GM23338 (cell line): ENCODE results near the gene APOA1. TPM values are rescaled to one million over a fixed set of nuclear protein-coding genes. Genes with fewer than 3 reads are reported as not detected.

Experiments used
- ATAC-seq: fragments of 200-7000 bp; cut with Tn5 transposase; 3 replicates; pipeline ENCODE4 v1.9.1; 2020
- DNase-seq: peaks from one replicate; pipeline ENCODE4 v3.0.0-alpha.2; 2015; ENCODE audit warnings: low spot score
- H2AFZ ChIP-seq: fragments of 200-600 bp; sonication (generic); 2 replicates; pipeline ENCODE4 v1.8.0; 2016; ENCODE audit warnings: antibody characterized with exemption, mild to moderate bottlenecking, moderate library complexity
- H3F3A ChIP-seq: fragments of 200-600 bp; sonication (generic); replicated peaks from 2 replicates; pipeline ENCODE4 v1.8.0; 2017; ENCODE audit warnings: antibody characterized with exemption, mixed run types, low read depth
- H3K27ac ChIP-seq: fragments of 200-600 bp; sonication (generic); 2 replicates; pipeline ENCODE4 v1.6.1; 2016; ENCODE audit warnings: low read depth
- H3K27me3 ChIP-seq: fragments of 200-600 bp; sonication (generic); 2 replicates; pipeline ENCODE4 v1.8.0; 2016; ENCODE audit warnings: mild to moderate bottlenecking, mixed run types, moderate library complexity; ENCODE audit not compliant: insufficient read depth
- H3K36me3 ChIP-seq: fragments of 200-600 bp; sonication (generic); 2 replicates; pipeline ENCODE4 v1.8.0; 2016; ENCODE audit warnings: mild to moderate bottlenecking; ENCODE audit not compliant: insufficient read depth
- H3K4me1 ChIP-seq: fragments of 200-600 bp; sonication (generic); 2 replicates; pipeline ENCODE4 v1.8.0; 2016; ENCODE audit warnings: mild to moderate bottlenecking, moderate library complexity; ENCODE audit not compliant: insufficient read depth
- H3K4me2 ChIP-seq: fragments of 200-600 bp; sonication (generic); 2 replicates; pipeline ENCODE4 v1.7.1; 2017; ENCODE audit warnings: mixed run types
- H3K4me3 ChIP-seq: fragments of 200-600 bp; sonication (generic); 2 replicates; pipeline ENCODE4 v1.6.1; 2016; ENCODE audit warnings: mixed run types
- H3K79me2 ChIP-seq: fragments of 200-600 bp; sonication (generic); replicated peaks from 2 replicates; pipeline ENCODE4 v1.8.0; 2017; ENCODE audit warnings: mild to moderate bottlenecking; ENCODE audit not compliant: insufficient read depth
- H3K9me2 ChIP-seq: fragments of 200-600 bp; sonication (generic); 2 replicates; pipeline ENCODE4 v1.8.0; 2017; ENCODE audit not compliant: insufficient read depth
- H4K20me1 ChIP-seq: fragments of 200-600 bp; sonication (generic); replicated peaks from 2 replicates; pipeline ENCODE4 v1.8.0; 2017; ENCODE audit warnings: mild to moderate bottlenecking; ENCODE audit not compliant: insufficient read depth
- H3K27ac Mint-ChIP-seq: 2 replicates; pipeline ENCODE4 v1.8.0; 2020; ENCODE audit warnings: inconsistent platforms, mild to moderate bottlenecking, moderate library complexity, mixed read lengths
- H3K27me3 Mint-ChIP-seq: 3 replicates; pipeline ENCODE4 v1.8.0; 2022; ENCODE audit warnings: low read depth, mild to moderate bottlenecking, moderate library complexity, mixed read lengths, inconsistent platforms; ENCODE audit not compliant: insufficient read depth, poor library complexity
- H3K36me3 Mint-ChIP-seq: 3 replicates; pipeline ENCODE4 v1.8.0; 2021; ENCODE audit warnings: low read depth, mild to moderate bottlenecking, inconsistent platforms, moderate library complexity, mixed read lengths
- H3K4me1 Mint-ChIP-seq: 3 replicates; pipeline ENCODE4 v1.8.0; 2020; ENCODE audit warnings: mild to moderate bottlenecking, inconsistent platforms, mixed read lengths
- H3K4me3 Mint-ChIP-seq: 3 replicates; pipeline ENCODE4 v1.8.0; 2021; ENCODE audit warnings: moderate library complexity, mild to moderate bottlenecking, inconsistent platforms, mixed read lengths
- H3K9me3 Mint-ChIP-seq: 3 replicates; pipeline ENCODE4 v1.8.0; 2020; ENCODE audit warnings: moderate library complexity, mild to moderate bottlenecking, inconsistent platforms, mixed read lengths
- CREB1 ChIP-seq: fragments of 250-450 bp; sonication (Bioruptor Pico); IDR thresholded peaks from 2 replicates; pipeline ENCODE4 v1.5.0; 2020; ENCODE audit warnings: low read depth, mild to moderate bottlenecking, moderate library complexity
- EZH2 ChIP-seq: fragments of 200-600 bp; sonication (generic); IDR thresholded peaks from one replicate; pipeline ENCODE4 v1.8.0; 2017; ENCODE audit warnings: antibody characterized with exemption, mild to moderate bottlenecking, low read depth; ENCODE audit not compliant: unreplicated experiment
- EZH2phosphoT487 ChIP-seq: fragments of 200-600 bp; sonication (generic); IDR thresholded peaks from one replicate; pipeline ENCODE4 v1.8.1; 2018; ENCODE audit warnings: antibody characterized with exemption; ENCODE audit not compliant: unreplicated experiment
- JUNB ChIP-seq: IDR thresholded peaks from one replicate; pipeline ENCODE4 v1.6.1; 2016; ENCODE audit warnings: antibody characterized with exemption; ENCODE audit not compliant: unreplicated experiment
- NANOG ChIP-seq: IDR thresholded peaks from 2 replicates; pipeline ENCODE4 v1.6.1; 2016; ENCODE audit warnings: antibody characterized with exemption, borderline replicate concordance
- POLR2AphosphoS5 ChIP-seq: IDR thresholded peaks from 2 replicates; pipeline ENCODE4 v1.6.1; 2016; ENCODE audit warnings: antibody characterized with exemption, low read depth
- STAT1 ChIP-seq: IDR thresholded peaks from one replicate; pipeline ENCODE4 v1.6.1; 2016; ENCODE audit warnings: antibody characterized with exemption; ENCODE audit not compliant: unreplicated experiment
- ZNF114 ChIP-seq: fragments of 250-450 bp; sonication (Bioruptor Pico); IDR thresholded peaks from 2 replicates; pipeline ENCODE4 v1.5.0; 2020; ENCODE audit warnings: mild to moderate bottlenecking, moderate library complexity
- ZNF331 ChIP-seq: fragments of 250-450 bp; sonication (Bioruptor Pico); IDR thresholded peaks from 2 replicates; pipeline ENCODE4 v1.5.0; 2020; ENCODE audit warnings: low read depth, mild to moderate bottlenecking, moderate library complexity
- ZNF462 ChIP-seq: fragments of 250-450 bp; sonication (Bioruptor Pico); IDR thresholded peaks from 2 replicates; pipeline ENCODE4 v1.5.0; 2020; ENCODE audit warnings: mild to moderate bottlenecking, moderate library complexity
- polyA plus RNA-seq: library from polyadenylated mRNA; unstranded; fragments of >200 nt; fragmentation: Nextera tagmentation; extraction: Ambion mirVana; gene quantifications from 2 replicates; pipeline ENCODE4 v1.2.1, GENCODE V29; 2016
- total RNA-seq: library from RNA; depleted of rRNA; stranded (reverse); fragments of >200 nt; shearing (Covaris generic); gene quantifications from 2 replicates; pipeline ENCODE4 v1.2.3, GENCODE V29; 2014
- TF ChIP-seq, protein P1 (sequence below), 2 experiments: fragments of 200-600 bp in 1 of 2; sonication (generic) in 1 of 2; conservative IDR thresholded peaks; 2 replicates each; pipeline versions ENCODE4 v1.5.1 to v1.6.1; 2016 to 2017; ENCODE audit warnings: antibody characterized with exemption in 2 of 2, low read depth in 2 of 2, mild to moderate bottlenecking in 2 of 2, moderate library complexity in 1 of 2
- TF ChIP-seq, protein P2 (sequence below): IDR thresholded peaks from one replicate; pipeline ENCODE4 v1.6.1; 2018; ENCODE audit warnings: antibody characterized with exemption; ENCODE audit not compliant: unreplicated experiment
- TF ChIP-seq, protein P3 (sequence below): IDR thresholded peaks from 2 replicates; pipeline ENCODE4 v1.6.1; 2016; ENCODE audit warnings: antibody characterized with exemption

The APOA1 gene
- total and polyA plus RNA-seq, 2 experiments from 2014 or later, result 0.60 TPM; not detected in 1

- H3K36me3 ChIP-seq, result no peaks in the 10 kb centered on the region
- H2AFZ ChIP-seq, result no peak overlapping the region
- no peaks in the 10 kb centered on the region for H3K4me1 ChIP-seq
- H3K27ac ChIP-seq, result no peak overlapping the region
- H3K27me3 Mint-ChIP-seq, result peaks cover 6% of the 10 kb centered on the region
- TF ChIP-seq, protein P1, sequence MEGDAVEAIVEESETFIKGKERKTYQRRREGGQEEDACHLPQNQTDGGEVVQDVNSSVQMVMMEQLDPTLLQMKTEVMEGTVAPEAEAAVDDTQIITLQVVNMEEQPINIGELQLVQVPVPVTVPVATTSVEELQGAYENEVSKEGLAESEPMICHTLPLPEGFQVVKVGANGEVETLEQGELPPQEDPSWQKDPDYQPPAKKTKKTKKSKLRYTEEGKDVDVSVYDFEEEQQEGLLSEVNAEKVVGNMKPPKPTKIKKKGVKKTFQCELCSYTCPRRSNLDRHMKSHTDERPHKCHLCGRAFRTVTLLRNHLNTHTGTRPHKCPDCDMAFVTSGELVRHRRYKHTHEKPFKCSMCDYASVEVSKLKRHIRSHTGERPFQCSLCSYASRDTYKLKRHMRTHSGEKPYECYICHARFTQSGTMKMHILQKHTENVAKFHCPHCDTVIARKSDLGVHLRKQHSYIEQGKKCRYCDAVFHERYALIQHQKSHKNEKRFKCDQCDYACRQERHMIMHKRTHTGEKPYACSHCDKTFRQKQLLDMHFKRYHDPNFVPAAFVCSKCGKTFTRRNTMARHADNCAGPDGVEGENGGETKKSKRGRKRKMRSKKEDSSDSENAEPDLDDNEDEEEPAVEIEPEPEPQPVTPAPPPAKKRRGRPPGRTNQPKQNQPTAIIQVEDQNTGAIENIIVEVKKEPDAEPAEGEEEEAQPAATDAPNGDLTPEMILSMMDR (conservative IDR thresholded peaks at IDR 0.05; ENCODE audit: low read depth in 2 of 2), result no peak
- no peak for TF ChIP-seq ZNF114 (CRISPR knock-in tag)
- TF ChIP-seq JUNB, result no peak
- TF ChIP-seq STAT1, result no peak
- no peak for TF ChIP-seq ZNF462 (CRISPR knock-in tag)
- TF ChIP-seq, protein P2, sequence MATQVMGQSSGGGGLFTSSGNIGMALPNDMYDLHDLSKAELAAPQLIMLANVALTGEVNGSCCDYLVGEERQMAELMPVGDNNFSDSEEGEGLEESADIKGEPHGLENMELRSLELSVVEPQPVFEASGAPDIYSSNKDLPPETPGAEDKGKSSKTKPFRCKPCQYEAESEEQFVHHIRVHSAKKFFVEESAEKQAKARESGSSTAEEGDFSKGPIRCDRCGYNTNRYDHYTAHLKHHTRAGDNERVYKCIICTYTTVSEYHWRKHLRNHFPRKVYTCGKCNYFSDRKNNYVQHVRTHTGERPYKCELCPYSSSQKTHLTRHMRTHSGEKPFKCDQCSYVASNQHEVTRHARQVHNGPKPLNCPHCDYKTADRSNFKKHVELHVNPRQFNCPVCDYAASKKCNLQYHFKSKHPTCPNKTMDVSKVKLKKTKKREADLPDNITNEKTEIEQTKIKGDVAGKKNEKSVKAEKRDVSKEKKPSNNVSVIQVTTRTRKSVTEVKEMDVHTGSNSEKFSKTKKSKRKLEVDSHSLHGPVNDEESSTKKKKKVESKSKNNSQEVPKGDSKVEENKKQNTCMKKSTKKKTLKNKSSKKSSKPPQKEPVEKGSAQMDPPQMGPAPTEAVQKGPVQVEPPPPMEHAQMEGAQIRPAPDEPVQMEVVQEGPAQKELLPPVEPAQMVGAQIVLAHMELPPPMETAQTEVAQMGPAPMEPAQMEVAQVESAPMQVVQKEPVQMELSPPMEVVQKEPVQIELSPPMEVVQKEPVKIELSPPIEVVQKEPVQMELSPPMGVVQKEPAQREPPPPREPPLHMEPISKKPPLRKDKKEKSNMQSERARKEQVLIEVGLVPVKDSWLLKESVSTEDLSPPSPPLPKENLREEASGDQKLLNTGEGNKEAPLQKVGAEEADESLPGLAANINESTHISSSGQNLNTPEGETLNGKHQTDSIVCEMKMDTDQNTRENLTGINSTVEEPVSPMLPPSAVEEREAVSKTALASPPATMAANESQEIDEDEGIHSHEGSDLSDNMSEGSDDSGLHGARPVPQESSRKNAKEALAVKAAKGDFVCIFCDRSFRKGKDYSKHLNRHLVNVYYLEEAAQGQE, result no peak
- TF ChIP-seq EZH2phosphoT487, result no peak
- no peak for TF ChIP-seq EZH2
- TF ChIP-seq ZNF331 (CRISPR knock-in tag), result no peak
- TF ChIP-seq CREB1, result no peak
- TF ChIP-seq, protein P3, sequence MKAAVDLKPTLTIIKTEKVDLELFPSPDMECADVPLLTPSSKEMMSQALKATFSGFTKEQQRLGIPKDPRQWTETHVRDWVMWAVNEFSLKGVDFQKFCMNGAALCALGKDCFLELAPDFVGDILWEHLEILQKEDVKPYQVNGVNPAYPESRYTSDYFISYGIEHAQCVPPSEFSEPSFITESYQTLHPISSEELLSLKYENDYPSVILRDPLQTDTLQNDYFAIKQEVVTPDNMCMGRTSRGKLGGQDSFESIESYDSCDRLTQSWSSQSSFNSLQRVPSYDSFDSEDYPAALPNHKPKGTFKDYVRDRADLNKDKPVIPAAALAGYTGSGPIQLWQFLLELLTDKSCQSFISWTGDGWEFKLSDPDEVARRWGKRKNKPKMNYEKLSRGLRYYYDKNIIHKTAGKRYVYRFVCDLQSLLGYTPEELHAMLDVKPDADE, result no peak
- TF ChIP-seq NANOG, result no peak
- TF ChIP-seq POLR2AphosphoS5, result no peak
- no peaks in the 10 kb centered on the region for H4K20me1 ChIP-seq
- no peaks in the 10 kb centered on the region for H3K27me3 ChIP-seq
- H3K79me2 ChIP-seq, result no peaks in the 10 kb centered on the region
- H3K4me3 Mint-ChIP-seq, result no peak overlapping the region
- H3K4me3 ChIP-seq, result no peak overlapping the region
- H3K4me2 ChIP-seq, result no peak overlapping the region
- no peak overlapping the region for H3K27ac Mint-ChIP-seq
- 0 out of 2 replicates have a peak, but pooled peaks cover 3% of the 10 kb centered on the region for H3K9me2 ChIP-seq
- no peaks in the 10 kb centered on the region for H3F3A ChIP-seq
- peaks cover 5% of the 10 kb centered on the region; the same call in 2 of the 3 replicates for H3K4me1 Mint-ChIP-seq
- DNase-seq, result no peak
- no peaks in the 10 kb centered on the region for H3K36me3 Mint-ChIP-seq
- H3K9me3 Mint-ChIP-seq, result no peaks in the 10 kb centered on the region
- ATAC-seq, result no peak
Measured at GRCh38 chr11:116819049-116819448, 18.4 kb downstream of the APOA1 start.
